ENCODE data around the gene SBF2. TPM values are rescaled to one million over a fixed set of nuclear protein-coding genes. Genes with fewer than 3 reads are reported as not detected.

SBF2 gene
- total RNA-seq, 1 donor from 2014 or later: 12.0 TPM

GRCh38 chr11:9957072-9957471, 336.9 kb downstream of the SBF2 start:
- Mint-ChIP-seq H3K27ac (no peak overlapping the region), H3K4me3 (no peak overlapping the region), H3K36me3 (ENCODE audit: low read depth) (peaks cover 2% of the 10 kb centered on the region), H3K9me3 (no peaks in the 10 kb centered on the region), H3K27me3 (no peaks in the 10 kb centered on the region), H3K4me1 (no peaks in the 10 kb centered on the region)
- intact Hi-C loops (cut with micrococcal nuclease): no loop called here
- TF ChIP-seq CTCF (IDR thresholded peaks at IDR 0.05): no peak
- ATAC-seq (ENCODE audit: low read depth): no peak
- ChIA-PET POLR2A (no interaction called here), CTCF (no interaction called here)
- no peak for DNase-seq

- no peaks in the 10 kb centered on the region for H3K9me3 Mint-ChIP-seq
- intact Hi-C loops (cut with micrococcal nuclease): no loop called here
- H3K27ac Mint-ChIP-seq: no peak overlapping the region
- no peak overlapping the region for H3K4me3 Mint-ChIP-seq
- TF ChIP-seq CTCF (IDR thresholded peaks at IDR 0.05): no peak
- no peaks in the 10 kb centered on the region for H3K4me1 Mint-ChIP-seq
- ATAC-seq (ENCODE audit: low read depth) (no peak), DNase-seq (no peak)
- peaks cover 2% of the 10 kb centered on the region for H3K36me3 Mint-ChIP-seq (ENCODE audit: low read depth)
- H3K27me3 Mint-ChIP-seq: no peaks in the 10 kb centered on the region
- ChIA-PET CTCF (interaction anchor here (1.2 kb wide), 1 partner anchor 16 kb away, joined by 3 read pairs; no protein-coding TSS in a partner anchor), POLR2A (no interaction called here)
These were observed 337.5 kb downstream of the SBF2 start for GRCh38 chr11:9956483-9956882.

- peaks cover 2% of the 10 kb centered on the region for H3K36me3 Mint-ChIP-seq (ENCODE audit: low read depth)
- intact Hi-C loops (cut with micrococcal nuclease): no loop called here
- POLR2A ChIA-PET: no interaction called here
These were observed 338.6 kb downstream of the SBF2 start for GRCh38 chr11:9955391-9955790.

GRCh38 chr11:9953994-9954626, 339.9 kb downstream of the SBF2 start:
- Mint-ChIP-seq H3K27me3 (no peaks in the 10 kb centered on the region), H3K27ac (no peak overlapping the region), H3K4me3 (no peak overlapping the region), H3K4me1 (no peaks in the 10 kb centered on the region), H3K36me3 (ENCODE audit: low read depth) (no peaks in the 10 kb centered on the region), H3K9me3 (no peaks in the 10 kb centered on the region)
- no peak for DNase-seq
- ATAC-seq (ENCODE audit: low read depth): no peak
- ChIA-PET POLR2A (no interaction called here), CTCF (interaction anchor here (0.7 kb wide), 1 partner anchor 362 kb away, joined by 4 read pairs; no protein-coding TSS in a partner anchor)
- TF ChIP-seq CTCF (IDR thresholded peaks at IDR 0.05): no peak
- intact Hi-C loops (cut with micrococcal nuclease): no loop called here

More at GRCh38 chr11:9955391-9955790, 338.6 kb downstream of the SBF2 start:
- ATAC-seq (ENCODE audit: low read depth) (no peak), DNase-seq (no peak)
- no peaks in the 10 kb centered on the region for H3K9me3 Mint-ChIP-seq
- H3K27me3 Mint-ChIP-seq: no peaks in the 10 kb centered on the region
- no peaks in the 10 kb centered on the region for H3K4me1 Mint-ChIP-seq
- no peak overlapping the region for H3K27ac Mint-ChIP-seq
- TF ChIP-seq CTCF (IDR thresholded peaks at IDR 0.05): no peak
- CTCF ChIA-PET: interaction anchor here (1.2 kb wide), 1 partner anchor 17 kb away, joined by 3 read pairs; no protein-coding TSS in a partner anchor
- H3K4me3 Mint-ChIP-seq: no peak overlapping the region

GRCh38 chr11:9952511-9953196, 341.4 kb downstream of the SBF2 start:
- no peaks in the 10 kb centered on the region for H3K27me3 Mint-ChIP-seq
- H3K4me3 Mint-ChIP-seq: no peak overlapping the region
- H3K36me3 Mint-ChIP-seq (ENCODE audit: low read depth): no peaks in the 10 kb centered on the region
- no peak for ATAC-seq (ENCODE audit: low read depth)
- H3K4me1 Mint-ChIP-seq: peaks cover 1% of the 10 kb centered on the region
- H3K9me3 Mint-ChIP-seq: no peaks in the 10 kb centered on the region
- ChIA-PET POLR2A (no interaction called here), CTCF (no interaction called here)
- intact Hi-C loops (cut with micrococcal nuclease): no loop called here
- no peak for DNase-seq
- no peak for TF ChIP-seq CTCF (IDR thresholded peaks at IDR 0.05)
- H3K27ac Mint-ChIP-seq: no peak overlapping the region
